Sigmoid colon (tissue), 7 donors: ENCODE data around the gene SLC13A3. TPM values are rescaled to one million over a fixed set of nuclear protein-coding genes. Genes with fewer than 3 reads are reported as not detected.

Experiments used
- DNase-seq: peaks from one replicate; pipeline ENCODE4 v3.0.0-alpha.2; 2019
- H3K27ac ChIP-seq, 4 donors: fragments of 200-600 bp; sonication (generic); one replicate each; pipeline ENCODE4 v1.5.1; 2016 to 2019; ENCODE audit warnings: mild to moderate bottlenecking in 1 of 4
- H3K27me3 ChIP-seq, 3 donors: fragments of 200-600 bp; sonication (generic); one replicate each; pipeline ENCODE4 v1.5.1; 2019; ENCODE audit warnings: mild to moderate bottlenecking in 1 of 3
- H3K36me3 ChIP-seq, 4 donors: fragments of 200-600 bp; sonication (generic); one replicate each; pipeline ENCODE4 v1.5.1; 2016 to 2019
- H3K4me1 ChIP-seq, 4 donors: fragments of 200-600 bp; sonication (generic); one replicate each; pipeline ENCODE4 v1.5.1; 2017 to 2019
- H3K4me3 ChIP-seq, 4 donors: fragments of 200-600 bp; sonication (generic); one replicate each; pipeline ENCODE4 v1.5.1; 2017 to 2019; ENCODE audit warnings: mild to moderate bottlenecking in 2 of 4, moderate library complexity in 1 of 4
- H3K9me3 ChIP-seq, 4 donors: fragments of 200-600 bp in 3 of 4; sonication (generic) in 3 of 4; one replicate each; pipeline versions ENCODE4 v1.5.1 to v1.6.1; 2013 to 2019
- EP300 ChIP-seq, 4 donors: sonication (generic); formaldehyde crosslinking; IDR thresholded peaks; one replicate each; pipeline ENCODE4 v1.6.1; 2017; ENCODE audit warnings: antibody characterized with exemption in 4 of 4
- POLR2A ChIP-seq, 2 donors: fragments of 450-650 bp; IDR thresholded peaks; one replicate each; pipeline ENCODE4 v1.6.1; 2016; ENCODE audit warnings: antibody characterized with exemption in 2 of 2, mild to moderate bottlenecking in 2 of 2, moderate library complexity in 2 of 2
- POLR2AphosphoS5 ChIP-seq, 4 donors: sonication (generic); formaldehyde crosslinking; IDR thresholded peaks; one replicate each; pipeline ENCODE4 v1.6.1; 2017; ENCODE audit warnings: antibody characterized with exemption in 4 of 4
- WGBS, 2 donors: extraction: QIAGEN DNeasy Blood & Tissue Kit; methylation state at CpG; one replicate each; pipeline ENCODE4 v1.1.7; 2013; 5-methylcytosine and 5-hydroxymethylcytosine counted together
- intact Hi-C: fragments of 100-400 bp; cut with DNase I; formaldehyde crosslinking; loops from one replicate; pipeline ENCODE4 v1.15.1; 2023
- polyA plus RNA-seq, 3 donors: library from polyadenylated mRNA; stranded (reverse); fragments of 200-250 nt; gene quantifications; one replicate each; pipeline ENCODE4 v1.2.3, GENCODE V29; 2013
- total RNA-seq, 4 donors: library from RNA; depleted of rRNA; stranded (reverse); fragments of >200 nt; gene quantifications; one replicate each; pipeline ENCODE4 v1.1.0, GENCODE V29; 2016
- TF ChIP-seq, protein P1 (sequence below), 4 experiments: fragments of 450-650 bp in 3 of 4; fragments of 200-600 bp in 1 of 4; IDR thresholded peaks; one replicate each; pipeline ENCODE4 v1.5.1; 2016 to 2019; ENCODE audit warnings: antibody characterized with exemption in 4 of 4, mild to moderate bottlenecking in 3 of 4, moderate library complexity in 2 of 4
- donor health status: healthy with polysubstance abuse.
- donor health status: Bipolar disorder and iron deficiency.
- donor health status: healthy.

Gene SLC13A3
- total and polyA plus RNA-seq, 7 donors: 0.48 to 4.2 (median 1.1) TPM; not detected in 2

DNA sequence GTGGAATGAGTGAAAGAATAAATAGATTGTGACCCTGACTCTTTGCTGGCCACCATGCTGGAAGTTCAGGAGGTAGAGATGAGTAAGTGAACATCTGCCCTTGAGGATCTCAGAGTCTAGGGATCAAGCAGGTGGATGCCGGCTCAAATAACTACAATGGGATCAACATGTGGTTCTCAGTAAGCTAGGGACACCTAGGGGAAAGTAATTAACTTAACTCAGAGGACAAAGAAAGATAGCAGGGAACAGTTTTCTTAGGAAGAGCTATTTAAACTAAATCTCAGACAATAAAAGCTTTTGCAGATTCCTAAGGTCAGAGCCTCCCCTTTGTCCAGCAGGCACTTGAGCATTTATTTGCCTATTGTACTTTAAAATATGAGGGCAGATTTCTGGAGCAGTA lies 29.1 kb downstream of the SLC13A3 start:
- Histone ChIP-seq H3K4me3 (no peak overlapping the region), H3K27me3 (no peaks in the 10 kb centered on the region), H3K4me1 (no peaks in the 10 kb centered on the region), H3K36me3 (no peaks in the 10 kb centered on the region), H3K9me3 (peaks cover 0 to 6% (median under 1%) of the 10 kb centered on the region in 4 donors), H3K27ac (no peak overlapping the region)
- no peak for DNase-seq
- 25 to 46% methylated on average over 1 of the region's 1 CpG for WGBS, 2 donors
- TF ChIP-seq POLR2A (IDR thresholded peaks at IDR 0.05) (no peak), EP300 (IDR thresholded peaks at IDR 0.05) (no peak), POLR2AphosphoS5 (IDR thresholded peaks at IDR 0.05) (no peak)
- TF ChIP-seq, protein P1, sequence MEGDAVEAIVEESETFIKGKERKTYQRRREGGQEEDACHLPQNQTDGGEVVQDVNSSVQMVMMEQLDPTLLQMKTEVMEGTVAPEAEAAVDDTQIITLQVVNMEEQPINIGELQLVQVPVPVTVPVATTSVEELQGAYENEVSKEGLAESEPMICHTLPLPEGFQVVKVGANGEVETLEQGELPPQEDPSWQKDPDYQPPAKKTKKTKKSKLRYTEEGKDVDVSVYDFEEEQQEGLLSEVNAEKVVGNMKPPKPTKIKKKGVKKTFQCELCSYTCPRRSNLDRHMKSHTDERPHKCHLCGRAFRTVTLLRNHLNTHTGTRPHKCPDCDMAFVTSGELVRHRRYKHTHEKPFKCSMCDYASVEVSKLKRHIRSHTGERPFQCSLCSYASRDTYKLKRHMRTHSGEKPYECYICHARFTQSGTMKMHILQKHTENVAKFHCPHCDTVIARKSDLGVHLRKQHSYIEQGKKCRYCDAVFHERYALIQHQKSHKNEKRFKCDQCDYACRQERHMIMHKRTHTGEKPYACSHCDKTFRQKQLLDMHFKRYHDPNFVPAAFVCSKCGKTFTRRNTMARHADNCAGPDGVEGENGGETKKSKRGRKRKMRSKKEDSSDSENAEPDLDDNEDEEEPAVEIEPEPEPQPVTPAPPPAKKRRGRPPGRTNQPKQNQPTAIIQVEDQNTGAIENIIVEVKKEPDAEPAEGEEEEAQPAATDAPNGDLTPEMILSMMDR (IDR thresholded peaks at IDR 0.05): no peak
- intact Hi-C loops: no loop called here

GRCh38 chr20:46621492-46621891 lies 29.8 kb downstream of the SLC13A3 start:
- no peaks in the 10 kb centered on the region for H3K27me3 ChIP-seq
- whole genome bisulfite sequencing, 2 donors: 85 to 87% methylated on average over 4 of the region's 4 CpGs
- peaks cover 0 to 6% (median under 1%) of the 10 kb centered on the region in 4 donors for H3K9me3 ChIP-seq
- intact Hi-C loops: no loop called here
- DNase-seq: no peak
- H3K27ac ChIP-seq: no peak overlapping the region
- H3K36me3 ChIP-seq: no peaks in the 10 kb centered on the region
- H3K4me1 ChIP-seq: no peaks in the 10 kb centered on the region
- TF ChIP-seq, protein P1 (IDR thresholded peaks at IDR 0.05): no peak
- TF ChIP-seq POLR2AphosphoS5 (IDR thresholded peaks at IDR 0.05) (no peak), POLR2A (IDR thresholded peaks at IDR 0.05) (no peak), EP300 (IDR thresholded peaks at IDR 0.05) (no peak)
- no peak overlapping the region for H3K4me3 ChIP-seq

DNA sequence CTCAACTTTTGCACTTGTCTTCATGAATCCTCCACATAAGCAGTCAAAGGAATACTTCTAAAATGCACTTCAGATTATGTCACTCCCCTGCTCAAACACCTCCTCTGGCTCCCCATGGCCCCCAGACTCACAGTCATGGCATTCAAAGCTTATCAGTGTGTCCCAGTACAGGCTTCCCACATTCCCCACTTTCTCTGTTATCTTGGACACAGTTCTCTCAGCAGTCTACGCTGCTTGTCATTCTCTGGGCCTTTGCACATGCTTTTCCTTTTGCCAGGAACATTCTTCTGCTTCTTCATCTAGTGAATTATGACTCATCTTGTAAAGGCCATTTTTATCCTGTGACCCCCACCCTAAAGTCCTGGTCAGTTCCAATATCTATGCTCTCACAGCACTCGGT lies 31.8 kb downstream of the SLC13A3 start:
- no peaks in the 10 kb centered on the region for H3K36me3 ChIP-seq
- H3K27ac ChIP-seq: no peak overlapping the region
- no peaks in the 10 kb centered on the region for H3K4me1 ChIP-seq
- no peaks in the 10 kb centered on the region for H3K27me3 ChIP-seq
- no peak overlapping the region for H3K4me3 ChIP-seq
- TF ChIP-seq POLR2A (IDR thresholded peaks at IDR 0.05): no peak
- TF ChIP-seq POLR2AphosphoS5 (IDR thresholded peaks at IDR 0.05): no peak
- no peak for TF ChIP-seq EP300 (IDR thresholded peaks at IDR 0.05)
- TF ChIP-seq, protein P1 (IDR thresholded peaks at IDR 0.05): no peak
- peaks cover 0 to 3% (median under 1%) of the 10 kb centered on the region in 4 donors for H3K9me3 ChIP-seq
- 86 to 91% methylated on average over 2 of the region's 2 CpGs for WGBS, 2 donors
- no peak for DNase-seq
- intact Hi-C loops: no loop called here

DNA sequence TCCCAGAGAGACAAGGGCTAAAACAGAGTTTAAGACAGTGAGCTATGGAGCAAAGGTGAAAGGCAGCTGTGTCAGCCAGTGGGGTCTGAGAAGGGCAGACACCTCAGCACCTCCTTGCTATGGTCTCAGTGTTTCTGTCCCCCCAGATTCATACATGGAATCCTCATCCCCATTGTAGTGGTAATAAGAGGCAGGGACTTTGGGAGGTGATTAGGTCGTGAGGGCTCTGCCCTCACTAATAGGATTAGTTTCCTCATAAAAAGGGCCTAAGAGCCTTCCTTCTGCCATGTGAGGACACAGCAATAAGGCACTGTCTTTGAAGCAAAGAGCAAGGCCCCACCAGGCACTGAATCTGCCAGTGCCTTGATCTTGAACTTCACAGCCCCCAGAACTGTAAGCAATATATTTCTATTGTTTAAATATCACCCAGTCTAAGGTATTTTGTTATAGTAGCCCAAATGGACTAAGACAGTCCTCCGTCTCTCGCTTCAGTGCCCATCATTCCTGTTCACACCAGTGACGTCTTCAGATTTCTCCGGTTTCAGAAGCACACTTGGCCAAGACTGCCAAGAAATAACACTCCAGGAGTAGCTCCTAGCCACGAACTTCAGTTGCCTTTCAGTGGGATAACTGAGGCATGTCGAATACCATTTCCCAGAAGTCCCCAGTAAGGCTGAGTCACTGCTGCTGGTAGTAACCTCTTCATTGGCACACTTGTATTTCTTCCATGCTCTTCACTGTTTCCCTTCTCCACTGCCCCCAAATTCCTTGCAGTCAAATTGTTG lies 32.8 kb downstream of the SLC13A3 start:
- DNase-seq: no peak

GRCh38 chr20:46614503-46614902 lies 36.8 kb downstream of the SLC13A3 start:
- no peaks in the 10 kb centered on the region for H3K27me3 ChIP-seq
- no peak for DNase-seq
- H3K36me3 ChIP-seq: no peaks in the 10 kb centered on the region
- intact Hi-C loops: no loop called here
- no peak overlapping the region for H3K27ac ChIP-seq
- 83 to 85% methylated on average over 1 of the region's 1 CpG for WGBS, 2 donors
- no peaks in the 10 kb centered on the region for H3K4me1 ChIP-seq
- TF ChIP-seq, protein P1 (IDR thresholded peaks at IDR 0.05): no peak
- TF ChIP-seq EP300 (IDR thresholded peaks at IDR 0.05): no peak
- no peak for TF ChIP-seq POLR2AphosphoS5 (IDR thresholded peaks at IDR 0.05)
- TF ChIP-seq POLR2A (IDR thresholded peaks at IDR 0.05): no peak
- peaks cover 0 to 4% (median 0%) of the 10 kb centered on the region in 4 donors for H3K9me3 ChIP-seq
- no peak overlapping the region for H3K4me3 ChIP-seq

More for the DNA sequence above, 32.8 kb downstream of the SLC13A3 start:
- TF ChIP-seq POLR2AphosphoS5 (IDR thresholded peaks at IDR 0.05) (no peak), EP300 (IDR thresholded peaks at IDR 0.05) (no peak), POLR2A (IDR thresholded peaks at IDR 0.05) (no peak)
- Histone ChIP-seq H3K36me3 (no peaks in the 10 kb centered on the region), H3K27ac (no peak overlapping the region), H3K4me1 (no peaks in the 10 kb centered on the region), H3K4me3 (no peak overlapping the region), H3K9me3 (no peaks in the 10 kb centered on the region), H3K27me3 (no peaks in the 10 kb centered on the region)
- WGBS, 2 donors: 79 to 83% methylated on average over 7 of the region's 7 CpGs
- intact Hi-C loops: no loop called here
